GM12878 (cell line): ENCODE results near the gene SSR2. TPM values are rescaled to one million over a fixed set of nuclear protein-coding genes. Genes with fewer than 3 reads are reported as not detected.

Source experiments
- ATAC-seq: fragments of 200-7000 bp; cut with Tn5 transposase; 3 replicates; pipeline ENCODE4 v1.9.1; 2020; ENCODE audit warnings: mild to moderate bottlenecking, moderate library complexity
- BruUV-seq: library from RNA; stranded (reverse); fragments of 400-500 nt; replicated peaks from 2 replicates; lab custom pipeline; 2021; lab: Mats Ljungman, UMichigan
- CTCF ChIA-PET: fragments of 300-600 bp; sonication (Branson Sonifier 250); formaldehyde crosslinking; extraction: SDS; loops from one replicate; lab custom pipeline; 2021; ENCODE audit warnings: inconsistent platforms; lab: Yijun Ruan, JAX
- POLR2A ChIA-PET: fragments of 350-600 bp; formaldehyde crosslinking; extraction: SDS; loops from one replicate; lab custom pipeline; 2021; ENCODE audit warnings: inconsistent platforms; lab: Charles Lee
- RAD21 ChIA-PET: fragments of 300-600 bp; sonication (Branson Sonifier 250); formaldehyde crosslinking; loops from one replicate; lab custom pipeline; 2023; ENCODE audit warnings: antibody characterized with exemption; ENCODE audit not compliant: unreplicated experiment; lab: Charles Lee
- SMC1A ChIA-PET: fragments of 300-600 bp; sonication (Branson Sonifier 250); formaldehyde crosslinking; loops from one replicate; lab custom pipeline; 2023; ENCODE audit not compliant: unreplicated experiment, uncharacterized antibody; lab: Charles Lee
- DNase-seq: peaks from one replicate; pipeline ENCODE4 v3.0.0-alpha.2; 2011; ENCODE audit warnings: low read depth, low spot score
- FAIRE-seq: peaks from 3 replicates; lab custom pipeline; 2011; peaks lifted over from hg19 to GRCh38; lab: Jason Lieb, UNC
- H2AFZ ChIP-seq: 2 replicates; pipeline ENCODE4 v1.6.0; 2011; ENCODE audit warnings: low read depth, low read length, control low read depth; ENCODE audit not compliant: control insufficient read depth
- H3K27ac ChIP-seq: 2 replicates; pipeline ENCODE4 v1.5.1; 2011; ENCODE audit warnings: control low read depth; ENCODE audit not compliant: control insufficient read depth, insufficient read depth
- H3K27me3 ChIP-seq, 2 experiments: replicated peaks in 1 of 2; 2 replicates each; pipeline versions ENCODE4 v1.6.0 to v1.6.1; 2011; ENCODE audit warnings: low read length in 1 of 2; ENCODE audit not compliant: control insufficient read depth in 2 of 2, insufficient read depth in 2 of 2
- H3K36me3 ChIP-seq, 2 experiments: 2 replicates each; pipeline ENCODE4 v1.5.1; 2011; ENCODE audit warnings: low read length in 1 of 2; ENCODE audit not compliant: control insufficient read depth in 2 of 2, insufficient read depth in 2 of 2
- H3K4me1 ChIP-seq: 2 replicates; pipeline ENCODE4 v1.6.1; 2011; ENCODE audit warnings: mild to moderate bottlenecking, low read length, moderate library complexity, mixed read lengths; ENCODE audit not compliant: control insufficient read depth, insufficient read depth
- H3K4me2 ChIP-seq: 2 replicates; pipeline ENCODE4 v1.6.0; 2011; ENCODE audit warnings: control low read depth; ENCODE audit not compliant: control insufficient read depth, insufficient read depth
- H3K4me3 ChIP-seq: fragments of 200-600 bp; sonication (generic); 2 replicates; pipeline ENCODE4 v1.5.1; 2016
- H3K79me2 ChIP-seq: 2 replicates; pipeline ENCODE4 v1.6.0; 2011; ENCODE audit warnings: low read length; ENCODE audit not compliant: control insufficient read depth, insufficient read depth
- H3K9ac ChIP-seq: 2 replicates; pipeline ENCODE4 v1.8.0; 2011; ENCODE audit warnings: low read length, control low read depth, mixed read lengths; ENCODE audit not compliant: control insufficient read depth, insufficient read depth
- H3K9me3 ChIP-seq: replicated peaks from 3 replicates; pipeline ENCODE4 v1.5.1; 2011; ENCODE audit warnings: mild to moderate bottlenecking, low read length; ENCODE audit not compliant: control insufficient read depth, insufficient read depth
- H4K20me1 ChIP-seq: 2 replicates; pipeline ENCODE4 v1.6.0; 2011; ENCODE audit not compliant: control insufficient read depth, insufficient read depth
- ATF7 ChIP-seq: fragments of 450-650 bp; IDR thresholded peaks from 2 replicates; pipeline ENCODE4 v1.6.1; 2016; ENCODE audit warnings: low read depth, mild to moderate bottlenecking
- CBX5 ChIP-seq: sonication (generic); IDR thresholded peaks from 2 replicates; pipeline ENCODE4 v1.6.1; 2016; ENCODE audit warnings: low read depth, moderate library complexity, mild to moderate bottlenecking, inconsistent platforms
- CHD4 ChIP-seq: fragments of 200-600 bp; sonication (generic); IDR thresholded peaks from 2 replicates; pipeline ENCODE4 v1.6.1; 2016; ENCODE audit warnings: mild to moderate bottlenecking
- EED ChIP-seq: sonication (generic); IDR thresholded peaks from 2 replicates; pipeline ENCODE4 v1.6.1; 2016; ENCODE audit warnings: antibody characterized with exemption, low read depth
- EZH2 ChIP-seq: IDR thresholded peaks from 2 replicates; pipeline ENCODE4 v1.6.1; 2012; ENCODE audit warnings: low read depth, mild to moderate bottlenecking, control low read depth, inconsistent platforms, low read length, borderline replicate concordance; ENCODE audit not compliant: control insufficient read depth
- HDGF ChIP-seq: fragments of 450-650 bp; IDR thresholded peaks from 2 replicates; pipeline ENCODE4 v1.6.1; 2016; ENCODE audit warnings: antibody characterized with exemption
- MEF2A ChIP-seq: IDR thresholded peaks from 2 replicates; pipeline ENCODE4 v1.6.1; 2011; ENCODE audit warnings: low read depth, mild to moderate bottlenecking, low read length, moderate library complexity; ENCODE audit not compliant: insufficient read depth
- NRF1 ChIP-seq: conservative IDR thresholded peaks from 2 replicates; pipeline ENCODE4 v1.6.1; 2011; ENCODE audit warnings: mild to moderate bottlenecking, low read depth, low read length, improper control_type of control experiment
- PML ChIP-seq: IDR thresholded peaks from 2 replicates; pipeline ENCODE4 v1.6.1; 2012; ENCODE audit warnings: low read length, inconsistent platforms
- RAD51 ChIP-seq: fragments of 450-650 bp; IDR thresholded peaks from 2 replicates; pipeline ENCODE4 v1.6.1; 2016; ENCODE audit warnings: moderate library complexity, mild to moderate bottlenecking, inconsistent platforms
- SP1 ChIP-seq: IDR thresholded peaks from one replicate; pipeline ENCODE4 v1.6.1; 2011; ENCODE audit warnings: low read depth, low read length
- SREBF1 ChIP-seq: IDR thresholded peaks from 2 replicates; pipeline ENCODE4 v1.6.1; 2012; ENCODE audit warnings: mild to moderate bottlenecking, low read length
- TARDBP ChIP-seq: IDR thresholded peaks from 2 replicates; pipeline ENCODE4 v1.6.1; 2016; ENCODE audit warnings: borderline replicate concordance
- ZNF24 ChIP-seq: fragments of 450-650 bp; IDR thresholded peaks from 2 replicates; pipeline ENCODE4 v1.6.1; 2017; ENCODE audit warnings: antibody characterized with exemption, mild to moderate bottlenecking
- WGBS: methylation state at CpG from one replicate; pipeline ENCODE4 v1.1.6; 2016; ENCODE audit warnings: low lambda C conversion rate; ENCODE audit not compliant: insufficient replicate concordance, insufficient coverage; ENCODE audit errors: missing lambda C conversion rate; 5-methylcytosine and 5-hydroxymethylcytosine counted together
- in situ Hi-C: fragments of 300-500 bp; cut with MboI; formaldehyde crosslinking; loops from 9 replicates; pipeline ENCODE4 v1.14.3; 2018; ENCODE audit warnings: mixed read lengths
- intact Hi-C: fragments of 100-400 bp; cut with micrococcal nuclease; formaldehyde crosslinking; loops from one replicate; pipeline ENCODE4 v1.14.2; 2022; ENCODE audit not compliant: unreplicated experiment
- polyA plus RNA-seq, 11 experiments: library from polyadenylated mRNA; depleted of rRNA in 4 of 11; unstranded in 6 of 11; stranded (reverse) in 5 of 11; fragments of >200 nt; fragmentation: Nextera tagmentation in 4 of 11; fragmentation: Illumina TruSeq in 1 of 11; extraction: Ambion mirVana in 4 of 11; extraction: Trizol in 1 of 11; gene quantifications; 1 replicate in 1 of 11; 2 replicates in 10 of 11; pipeline versions ENCODE4 v1.2.1 to v1.2.3, GENCODE V29; 2011 to 2016; ENCODE audit warnings: inconsistent platforms in 2 of 11, missing spikeins in 2 of 11, low read depth in 1 of 11
- total RNA-seq, 4 experiments: library from RNA; depleted of rRNA in 3 of 4; stranded (reverse); fragments of >200 nt in 3 of 4; fragmentation: Illumina TruSeq in 1 of 4; extraction: Trizol in 1 of 4; gene quantifications; 2 replicates each; pipeline versions ENCODE4 v1.2.1 to v1.2.3, GENCODE V29; 2013 to 2021
- TF ChIP-seq, protein P1 (sequence below): IDR thresholded peaks from 2 replicates; pipeline ENCODE4 v1.6.1; 2012; ENCODE audit warnings: mild to moderate bottlenecking, low read depth, low read length
- TF ChIP-seq, protein P2 (sequence below): fragments of 150-350 bp; IDR thresholded peaks from 2 replicates; pipeline ENCODE4 v1.6.1; 2014; ENCODE audit warnings: mild to moderate bottlenecking, low read depth, low read length

SSR2 gene
- total and polyA plus RNA-seq, 10 of the 15 experiments (the other 5 are each of a cell fraction or from before 2014, with no cell fraction given): 207 to 553 (median 315) TPM

DNA sequence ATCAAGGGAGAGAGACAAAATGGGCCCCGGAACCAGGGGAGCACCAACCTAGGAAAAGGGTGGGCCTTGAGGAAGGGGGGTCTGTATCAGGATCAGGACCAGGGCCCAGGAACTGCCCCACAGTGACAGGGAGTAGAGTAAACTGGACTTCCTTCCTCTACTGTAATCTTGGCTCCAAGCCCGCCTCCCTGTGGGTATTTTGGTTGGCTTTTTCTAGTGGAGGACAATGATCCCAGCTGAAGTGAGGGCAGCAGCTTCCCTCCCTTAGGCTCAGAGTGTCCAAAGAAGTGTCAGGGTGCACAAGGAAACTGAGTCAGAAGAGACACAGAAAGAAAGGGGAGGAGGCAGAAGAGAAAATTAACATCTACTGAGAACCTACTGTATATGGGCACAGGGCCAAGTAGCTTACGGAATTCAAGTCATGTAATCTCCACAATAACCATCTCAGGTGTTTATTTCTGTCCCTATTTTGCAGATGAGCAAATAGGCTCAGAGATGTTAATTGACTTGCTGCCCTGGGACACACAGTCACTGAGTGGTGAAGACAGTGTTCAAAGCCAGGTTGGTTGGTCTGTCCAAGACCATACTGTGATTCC lies 28.0 kb upstream of the SSR2 start:
- ATAC-seq (no peak), FAIRE-seq (no peak), DNase-seq (no peak)
- intact Hi-C loops: no loop called here
- no peak overlapping the region for H3K4me3 ChIP-seq
- peaks cover 9% of the 10 kb centered on the region for H3K79me2 ChIP-seq
- SMC1A ChIA-PET: interaction anchor here (1.2 kb wide), 1 partner anchor 16 kb away, joined by 4 read pairs; no protein-coding TSS in a partner anchor
- no peaks in the 10 kb centered on the region for H3K9me3 ChIP-seq
- WGBS: 98% methylated on average over 3 of the region's 3 CpGs
- in situ Hi-C loops: no loop called here
- BruUV-seq: no TSS peak
- POLR2A ChIA-PET: no interaction called here
- H3K9ac ChIP-seq: no peak overlapping the region
- H4K20me1 ChIP-seq: no peaks in the 10 kb centered on the region
- H3K4me2 ChIP-seq: no peak overlapping the region
- CTCF ChIA-PET: interaction anchor here (0.8 kb wide), 1 partner anchor 17 kb away, joined by 4 read pairs; no protein-coding TSS in a partner anchor
- H3K4me1 ChIP-seq: no peaks in the 10 kb centered on the region; the same call in 1 of the 2 replicates
- H2AFZ ChIP-seq: no peak overlapping the region
- no peak overlapping the region for H3K27ac ChIP-seq
- no peaks in the 10 kb centered on the region for H3K27me3 ChIP-seq
- TF ChIP-seq RAD51 (no peak), CHD4 (no peak), SP1 (no peak), ATF7 (no peak), HDGF (no peak), EZH2 (no peak), EED (no peak), SREBF1 (no peak), ZNF24 (no peak), TARDBP (no peak), MEF2A (no peak), NRF1 (no peak), PML (no peak), CBX5 (no peak)
- TF ChIP-seq, protein P1, sequence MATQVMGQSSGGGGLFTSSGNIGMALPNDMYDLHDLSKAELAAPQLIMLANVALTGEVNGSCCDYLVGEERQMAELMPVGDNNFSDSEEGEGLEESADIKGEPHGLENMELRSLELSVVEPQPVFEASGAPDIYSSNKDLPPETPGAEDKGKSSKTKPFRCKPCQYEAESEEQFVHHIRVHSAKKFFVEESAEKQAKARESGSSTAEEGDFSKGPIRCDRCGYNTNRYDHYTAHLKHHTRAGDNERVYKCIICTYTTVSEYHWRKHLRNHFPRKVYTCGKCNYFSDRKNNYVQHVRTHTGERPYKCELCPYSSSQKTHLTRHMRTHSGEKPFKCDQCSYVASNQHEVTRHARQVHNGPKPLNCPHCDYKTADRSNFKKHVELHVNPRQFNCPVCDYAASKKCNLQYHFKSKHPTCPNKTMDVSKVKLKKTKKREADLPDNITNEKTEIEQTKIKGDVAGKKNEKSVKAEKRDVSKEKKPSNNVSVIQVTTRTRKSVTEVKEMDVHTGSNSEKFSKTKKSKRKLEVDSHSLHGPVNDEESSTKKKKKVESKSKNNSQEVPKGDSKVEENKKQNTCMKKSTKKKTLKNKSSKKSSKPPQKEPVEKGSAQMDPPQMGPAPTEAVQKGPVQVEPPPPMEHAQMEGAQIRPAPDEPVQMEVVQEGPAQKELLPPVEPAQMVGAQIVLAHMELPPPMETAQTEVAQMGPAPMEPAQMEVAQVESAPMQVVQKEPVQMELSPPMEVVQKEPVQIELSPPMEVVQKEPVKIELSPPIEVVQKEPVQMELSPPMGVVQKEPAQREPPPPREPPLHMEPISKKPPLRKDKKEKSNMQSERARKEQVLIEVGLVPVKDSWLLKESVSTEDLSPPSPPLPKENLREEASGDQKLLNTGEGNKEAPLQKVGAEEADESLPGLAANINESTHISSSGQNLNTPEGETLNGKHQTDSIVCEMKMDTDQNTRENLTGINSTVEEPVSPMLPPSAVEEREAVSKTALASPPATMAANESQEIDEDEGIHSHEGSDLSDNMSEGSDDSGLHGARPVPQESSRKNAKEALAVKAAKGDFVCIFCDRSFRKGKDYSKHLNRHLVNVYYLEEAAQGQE: no peak
- TF ChIP-seq, protein P2, sequence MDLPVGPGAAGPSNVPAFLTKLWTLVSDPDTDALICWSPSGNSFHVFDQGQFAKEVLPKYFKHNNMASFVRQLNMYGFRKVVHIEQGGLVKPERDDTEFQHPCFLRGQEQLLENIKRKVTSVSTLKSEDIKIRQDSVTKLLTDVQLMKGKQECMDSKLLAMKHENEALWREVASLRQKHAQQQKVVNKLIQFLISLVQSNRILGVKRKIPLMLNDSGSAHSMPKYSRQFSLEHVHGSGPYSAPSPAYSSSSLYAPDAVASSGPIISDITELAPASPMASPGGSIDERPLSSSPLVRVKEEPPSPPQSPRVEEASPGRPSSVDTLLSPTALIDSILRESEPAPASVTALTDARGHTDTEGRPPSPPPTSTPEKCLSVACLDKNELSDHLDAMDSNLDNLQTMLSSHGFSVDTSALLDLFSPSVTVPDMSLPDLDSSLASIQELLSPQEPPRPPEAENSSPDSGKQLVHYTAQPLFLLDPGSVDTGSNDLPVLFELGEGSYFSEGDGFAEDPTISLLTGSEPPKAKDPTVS: no peak
- H3K36me3 ChIP-seq: peaks cover 0 to 2% of the 10 kb centered on the region in 2 experiments; a peak in 3 of 4 replicates
- RAD21 ChIA-PET: no interaction called here
